ENCODE measurements around the gene TEKT2.

TEKT2 gene, protein sequence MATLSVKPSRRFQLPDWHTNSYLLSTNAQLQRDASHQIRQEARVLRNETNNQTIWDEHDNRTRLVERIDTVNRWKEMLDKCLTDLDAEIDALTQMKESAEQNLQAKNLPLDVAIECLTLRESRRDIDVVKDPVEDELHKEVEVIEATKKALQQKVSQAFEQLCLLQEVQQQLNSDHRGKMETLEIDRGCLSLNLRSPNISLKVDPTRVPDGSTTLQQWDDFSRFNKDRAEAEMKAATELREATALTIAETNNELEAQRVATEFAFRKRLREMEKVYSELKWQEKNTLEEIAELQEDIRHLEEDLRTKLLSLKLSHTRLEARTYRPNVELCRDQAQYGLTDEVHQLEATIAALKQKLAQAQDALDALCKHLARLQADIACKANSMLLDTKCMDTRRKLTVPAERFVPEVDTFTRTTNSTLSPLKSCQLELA

DNA sequence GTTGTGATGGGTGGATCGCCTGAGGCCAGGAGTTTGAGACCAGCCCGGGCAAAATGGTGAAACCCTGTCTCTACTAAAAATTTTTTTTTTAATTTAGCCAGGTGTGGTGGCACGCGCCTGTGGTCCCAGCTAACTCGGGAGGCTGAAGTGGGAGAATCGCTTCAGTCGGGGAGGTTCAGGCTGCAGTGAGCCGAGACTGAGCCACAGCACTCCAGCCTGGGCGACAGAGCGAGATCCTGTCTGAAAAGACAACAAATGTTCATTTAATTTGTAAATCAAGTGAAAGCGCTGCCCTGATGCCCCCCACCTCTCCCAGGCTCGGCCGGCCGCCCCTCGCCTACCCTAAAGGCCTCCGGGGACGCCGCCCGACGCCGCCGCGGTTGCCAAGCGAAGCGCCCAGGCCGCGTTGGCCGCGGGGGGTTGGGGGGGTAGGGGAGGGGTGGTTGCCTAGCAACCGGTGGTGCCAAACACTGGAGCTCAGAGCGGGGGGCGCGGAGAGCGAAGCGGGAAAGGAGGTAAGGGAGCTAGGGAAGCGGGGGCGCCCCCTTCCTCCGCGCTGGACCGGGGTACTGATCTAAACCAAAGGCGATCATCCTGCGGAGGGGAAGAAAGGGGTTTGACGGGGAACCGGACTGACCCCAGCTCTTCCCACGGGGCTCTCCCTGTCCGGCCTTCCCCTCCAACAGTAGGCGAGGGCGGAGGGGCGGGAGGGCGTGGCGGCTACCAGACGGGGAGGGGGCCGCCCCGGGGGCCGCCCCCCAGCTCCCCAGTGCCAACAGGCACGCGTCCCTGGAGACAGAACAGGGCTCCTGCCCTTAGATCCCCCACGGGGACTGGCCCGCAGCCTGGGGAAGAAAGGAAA is at the start of gene TEKT2:
TEKT2 (plus strand) TSS at position 460 of the 862 bp plus-strand sequence. CDS start 828 bp downstream, outside the sequence.
- DNase-seq (ENCODE audit: low read depth in 2 of 2), result no peak

DNA sequence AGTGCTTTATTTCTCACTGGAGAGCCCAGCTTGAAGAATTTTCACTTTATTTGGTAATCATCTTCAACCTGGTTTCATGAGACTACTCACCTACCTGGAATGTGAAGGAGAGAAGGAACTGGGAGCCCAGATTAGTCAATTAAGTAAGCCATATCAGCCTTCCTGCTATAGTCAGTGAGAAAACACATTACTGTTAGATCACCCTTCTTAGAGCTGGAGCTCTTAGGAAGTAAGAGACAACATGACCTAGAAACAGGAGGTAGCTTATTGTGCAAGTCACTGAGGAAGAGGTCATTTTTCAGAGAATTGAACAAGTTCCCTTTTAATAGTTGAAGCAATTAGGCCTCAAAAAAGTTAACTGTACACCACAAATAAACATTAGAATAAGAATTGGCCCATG is 49.2 kb upstream of the TEKT2 start:
- DNase-seq (ENCODE audit: low read depth in 2 of 2), result no peak

- no peak for DNase-seq (ENCODE audit: low read depth in 2 of 2)
Measured at GRCh38 chr1:36035154-36035553, 48.7 kb upstream of the TEKT2 start.

- DNase-seq (ENCODE audit: low read depth in 2 of 2), result no peak
Measured at GRCh38 chr1:36040238-36040637, 43.7 kb upstream of the TEKT2 start.

DNA sequence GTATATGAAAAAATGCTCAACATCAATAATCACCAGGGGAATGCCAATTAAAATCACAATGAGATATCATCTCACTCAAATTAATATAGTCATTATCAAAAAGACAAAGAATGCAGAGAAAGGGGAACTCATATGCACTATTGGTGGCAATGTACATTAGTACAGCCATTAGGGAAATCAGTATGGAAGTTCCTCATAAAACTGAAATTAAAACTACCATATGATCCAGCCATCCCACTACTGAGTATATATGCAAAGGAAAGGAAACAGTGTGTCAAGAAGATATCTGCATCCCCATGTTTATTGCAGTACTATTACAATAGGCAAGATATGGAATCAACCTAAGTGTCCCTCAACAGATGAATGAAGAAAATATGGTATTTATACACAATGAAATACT is 32.1 kb upstream of the TEKT2 start:
- no peak for DNase-seq (ENCODE audit: low read depth in 2 of 2)

DNA sequence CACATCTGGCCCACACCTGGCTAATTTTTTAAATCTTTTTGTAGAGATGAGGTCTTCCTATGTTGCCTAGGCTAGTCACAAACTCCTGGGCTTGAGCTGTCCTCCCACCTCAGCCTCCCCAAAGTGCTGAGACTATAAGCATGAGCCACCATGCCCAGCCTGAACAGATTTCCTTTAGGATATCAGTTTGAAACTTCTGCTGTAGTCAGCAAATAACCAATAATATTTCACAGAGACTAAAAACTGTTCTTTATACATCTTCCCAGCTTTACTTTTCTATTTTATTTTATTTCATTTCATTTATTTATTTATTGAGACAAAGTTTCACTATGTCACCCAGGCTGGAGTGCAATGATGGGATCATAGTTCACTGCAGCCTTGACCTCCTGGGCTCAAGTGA is 29.9 kb upstream of the TEKT2 start:
- no peak for DNase-seq (ENCODE audit: low read depth in 2 of 2)

GRCh38 chr1:36055706-36056105 is 28.2 kb upstream of the TEKT2 start:
- DNase-seq (ENCODE audit: low read depth in 2 of 2), result no peak

DNA sequence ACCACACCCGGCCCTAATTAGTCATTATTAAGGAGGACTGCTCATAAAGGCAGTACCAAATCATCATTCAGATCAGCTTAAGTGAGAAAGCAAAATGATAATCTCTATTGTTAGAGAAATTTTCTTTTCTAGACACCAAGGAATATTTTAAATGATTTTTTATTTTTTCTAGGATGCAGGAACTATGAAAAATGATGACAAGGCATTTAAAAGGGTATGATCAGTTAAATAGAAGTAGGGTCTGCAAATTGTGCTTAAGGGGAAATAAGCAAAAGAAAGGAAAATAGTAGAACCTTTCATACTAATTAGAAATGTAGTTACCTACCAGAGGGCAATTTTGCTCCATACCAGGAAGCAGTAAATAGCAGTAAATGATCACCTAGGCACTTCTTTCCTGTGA is 21.6 kb upstream of the TEKT2 start:
- no peak for DNase-seq (ENCODE audit: low read depth in 2 of 2)

DNA sequence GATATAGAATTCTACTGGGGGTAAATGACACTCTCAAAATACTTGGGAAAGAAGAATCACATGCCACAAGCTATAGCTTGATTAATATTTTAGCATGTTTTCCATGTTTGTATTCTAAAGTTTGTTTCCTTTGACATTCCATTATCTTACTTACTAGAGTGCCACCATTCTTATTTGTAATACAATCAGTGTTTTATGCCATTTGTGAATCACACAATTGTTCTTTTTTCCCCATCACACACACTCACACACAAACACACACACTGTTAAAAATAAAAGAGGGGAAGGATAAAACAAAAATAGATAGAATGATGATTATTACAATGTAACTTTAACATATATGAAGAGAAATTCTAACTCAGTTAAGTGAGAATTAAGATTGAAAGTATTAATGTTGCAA is 16.0 kb upstream of the TEKT2 start:
- no peak for DNase-seq (ENCODE audit: low read depth in 2 of 2)

DNA sequence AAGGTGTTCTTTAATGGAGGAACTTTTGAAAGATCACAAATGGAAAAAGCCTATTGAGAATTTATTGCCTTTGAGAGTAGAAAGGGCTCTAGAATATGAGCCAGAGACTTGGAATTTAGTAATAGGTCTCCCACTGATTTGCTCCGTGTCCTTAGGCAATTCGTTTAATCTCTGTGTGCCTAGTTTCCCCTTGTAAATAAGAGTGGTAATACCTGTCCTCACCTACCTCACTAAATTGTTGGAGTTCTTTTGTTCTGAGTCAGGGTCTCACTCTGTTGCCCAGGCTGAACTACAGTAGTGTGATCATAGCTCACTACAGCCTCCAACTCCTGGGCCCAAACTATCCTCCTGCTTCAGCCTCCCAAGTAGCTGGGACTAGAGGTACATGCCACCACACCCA is 15.0 kb upstream of the TEKT2 start:
- DNase-seq (ENCODE audit: low read depth in 2 of 2), result no peak

DNA sequence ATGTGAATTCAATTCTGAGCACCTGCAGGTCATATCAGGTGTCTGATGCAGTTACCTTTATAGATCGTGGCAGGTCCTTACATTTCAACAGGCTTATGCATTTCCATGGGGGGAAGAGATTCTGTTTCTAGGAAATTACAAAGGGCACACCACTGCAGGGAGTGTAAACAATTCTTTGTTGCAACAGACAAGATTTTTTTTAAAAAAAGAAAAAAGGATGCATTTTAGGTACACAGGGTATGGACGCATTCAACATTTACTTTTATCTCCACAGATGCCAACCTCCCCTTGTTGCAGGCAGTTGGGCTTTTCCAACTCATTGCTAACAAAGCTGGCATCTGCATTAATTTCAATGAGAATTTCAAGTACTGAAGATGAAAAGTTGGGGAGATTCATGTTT is 13.5 kb upstream of the TEKT2 start:
- no peak for DNase-seq (ENCODE audit: low read depth in 2 of 2)

GRCh38 chr1:36076979-36077573 is 6.8 kb upstream of the TEKT2 start:
- no peak for DNase-seq (ENCODE audit: low read depth in 2 of 2)

DNA sequence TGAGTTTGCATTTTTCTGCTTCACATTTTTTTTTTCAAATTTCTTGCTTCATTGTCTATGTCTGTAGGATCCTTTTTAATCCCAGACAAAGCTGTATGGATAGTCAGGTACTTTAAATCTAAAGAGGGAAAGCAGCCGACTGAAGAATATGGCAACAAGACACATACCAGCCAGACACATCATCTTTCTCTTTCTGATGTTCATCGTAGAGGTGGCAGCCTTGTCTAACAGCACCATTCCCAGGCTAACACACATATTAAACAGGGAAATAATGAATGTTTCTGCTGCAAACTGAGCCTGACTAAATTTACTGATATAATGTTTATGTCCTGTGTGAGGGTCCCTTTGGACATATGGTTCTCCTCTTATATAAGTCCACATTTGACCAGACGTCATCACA is 3.7 kb upstream of the TEKT2 start:
- DNase-seq (ENCODE audit: low read depth in 2 of 2), result no peak

DNA sequence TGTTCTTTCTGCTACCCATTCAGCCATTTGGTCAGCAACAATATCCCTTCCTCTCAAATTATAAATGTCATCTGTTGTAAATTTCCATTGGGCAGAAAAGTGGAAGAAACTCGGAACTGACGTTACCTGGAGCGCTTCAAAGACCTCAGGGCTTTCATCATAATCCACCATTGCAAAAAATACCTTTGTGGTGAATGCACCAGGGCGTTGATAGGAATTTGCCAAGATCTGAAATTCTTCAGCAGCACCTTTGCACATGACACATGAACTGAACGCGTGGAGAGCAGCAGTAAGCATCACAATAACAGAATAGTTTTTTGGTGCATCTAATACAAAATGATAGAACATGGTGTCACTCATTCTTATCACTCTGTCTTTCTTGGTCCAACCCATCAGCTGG is 3.1 kb upstream of the TEKT2 start:
- no peak for DNase-seq (ENCODE audit: low read depth in 2 of 2)

DNA sequence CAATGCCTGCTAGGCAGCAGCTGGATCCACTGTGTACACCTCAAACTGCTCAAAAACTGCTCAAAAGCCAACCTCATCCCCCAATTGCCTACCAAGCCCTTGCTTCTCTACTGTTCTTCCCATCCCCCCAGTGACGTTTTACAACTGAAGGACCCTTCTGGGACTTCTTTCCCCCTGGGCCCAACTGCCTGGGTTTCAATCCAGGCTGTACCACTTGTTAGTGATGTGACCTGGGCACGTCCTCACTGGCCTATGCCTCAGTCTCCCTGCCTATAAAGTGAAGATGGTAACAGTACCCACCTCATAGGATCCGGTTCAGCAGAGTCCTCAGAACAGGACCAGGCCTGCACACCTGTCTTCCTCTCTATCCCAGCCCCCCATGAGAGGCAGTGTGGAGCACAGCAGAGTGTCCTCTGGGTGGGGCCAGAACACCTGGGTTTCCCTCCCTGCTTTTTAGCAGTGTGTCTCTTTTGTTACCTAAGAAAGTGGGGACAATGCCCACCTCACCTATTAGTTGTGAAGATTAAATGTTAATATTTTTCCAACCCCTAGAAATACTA is 1.9 kb upstream of the TEKT2 start:
- no peak for DNase-seq (ENCODE audit: low read depth in 2 of 2)

DNA sequence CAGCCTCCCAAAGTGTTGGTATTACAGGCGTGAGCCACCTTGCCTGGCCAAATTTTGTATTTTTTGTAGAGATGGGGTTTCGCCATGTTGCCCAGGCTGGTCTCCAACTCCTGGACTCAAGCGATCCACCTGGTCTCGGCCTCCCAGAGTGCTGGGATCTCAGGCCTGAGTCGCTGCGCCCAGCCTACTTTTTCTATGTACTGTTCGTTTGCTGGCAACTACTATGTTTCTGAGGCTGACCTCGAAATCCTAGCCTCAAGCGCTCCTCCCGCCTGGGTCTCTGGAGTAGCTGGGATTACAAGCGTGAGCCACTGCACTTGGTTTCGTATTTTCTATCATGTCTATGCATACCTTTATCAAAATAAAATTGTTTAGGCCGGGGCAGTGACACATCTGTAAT is 675 bp upstream of the TEKT2 start:
- no peak for DNase-seq (ENCODE audit: low read depth in 2 of 2)

DNA sequence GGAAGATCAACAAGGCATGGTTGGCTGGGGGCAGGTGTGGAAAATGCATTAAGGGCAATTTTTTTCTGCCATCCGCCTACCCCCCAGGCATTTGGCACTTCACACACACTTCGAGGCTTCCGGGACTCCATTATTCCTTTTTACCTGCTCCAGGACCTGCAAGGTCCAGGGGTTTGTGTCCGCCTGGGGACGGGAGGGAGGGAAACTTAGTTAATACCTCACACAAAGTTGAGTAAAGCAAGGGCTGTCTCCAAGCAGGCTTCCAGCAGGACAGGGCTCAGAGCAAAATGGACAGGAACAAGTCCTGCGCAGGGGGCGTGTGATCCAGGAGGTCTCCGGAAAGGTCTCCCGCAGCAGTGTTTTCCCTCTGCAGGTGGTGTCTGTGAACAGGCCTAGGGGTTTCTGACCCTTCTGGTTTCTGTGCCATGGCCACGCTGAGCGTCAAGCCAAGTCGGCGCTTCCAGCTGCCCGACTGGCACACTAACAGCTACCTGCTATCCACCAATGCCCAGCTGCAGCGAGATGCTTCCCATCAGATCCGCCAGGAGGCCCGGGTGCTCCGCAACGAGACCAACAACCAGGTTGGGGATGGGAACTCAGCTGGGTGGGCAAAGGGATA is 712 bp downstream of the TEKT2 start:
- DNase-seq (ENCODE audit: low read depth in 2 of 2), result no peak

GRCh38 chr1:36085126-36085525 is 1.2 kb downstream of the TEKT2 start:
- no peak for DNase-seq (ENCODE audit: low read depth in 2 of 2)

DNA sequence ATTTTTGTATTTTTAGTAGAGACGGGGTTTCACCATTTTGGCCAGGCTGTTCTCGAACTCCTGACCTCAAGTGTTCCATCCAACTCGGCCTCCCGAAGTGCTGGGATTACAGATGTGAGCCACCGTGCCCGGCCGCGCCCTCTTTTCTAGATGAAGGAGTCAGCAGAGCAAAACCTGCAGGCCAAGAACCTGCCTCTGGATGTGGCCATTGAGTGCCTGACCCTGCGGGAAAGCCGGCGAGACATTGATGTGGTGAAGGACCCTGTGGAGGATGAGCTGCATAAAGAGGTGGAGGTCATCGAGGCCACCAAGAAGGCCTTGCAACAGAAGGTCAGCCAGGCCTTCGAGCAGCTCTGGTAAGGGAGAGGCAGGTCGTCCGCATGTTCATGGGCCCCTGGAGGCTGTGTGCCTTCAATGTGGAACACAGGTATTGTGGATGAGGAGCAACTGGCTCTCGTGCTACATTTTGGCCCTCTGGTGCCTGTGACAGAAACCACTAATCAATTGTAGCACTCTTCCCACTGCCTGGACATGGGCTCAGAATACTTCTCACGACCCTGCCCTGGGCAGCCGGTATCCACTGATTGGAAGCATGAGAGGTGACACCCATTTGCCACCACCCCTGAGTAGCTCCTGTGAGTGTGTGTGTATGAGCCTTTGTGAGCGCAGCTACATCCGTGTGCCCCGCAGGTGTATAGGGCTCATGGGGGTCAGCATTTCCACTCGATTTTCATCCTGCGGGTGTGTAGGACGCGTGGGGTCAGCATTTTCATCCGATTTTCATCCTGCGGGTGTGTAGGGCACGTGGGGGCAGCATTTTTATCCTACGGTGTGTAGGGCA is 2.0 kb downstream of the TEKT2 start:
- no peak for DNase-seq (ENCODE audit: low read depth in 2 of 2)

GRCh38 chr1:36086529-36087232 is 2.8 kb downstream of the TEKT2 start:
- no peak for DNase-seq (ENCODE audit: low read depth in 2 of 2)

Data from stimulated activated CD8-positive, alpha-beta memory T cell treated with anti-CD3 and anti-CD28 coated beads, Interleukin-2, amount 100 ng/mL, for 48 hours (primary cell).